HCT116 (cell line): ENCODE results near the gene TBC1D22B. TPM values are rescaled to one million over a fixed set of nuclear protein-coding genes. Genes with fewer than 3 reads are reported as not detected.

Experiments used
- ATAC-seq: fragments of 200-7000 bp; cut with Tn5 transposase; 2 replicates; pipeline ENCODE4 v1.9.1; 2020; ENCODE audit warnings: mild to moderate bottlenecking, moderate library complexity
- BruUV-seq: library from RNA; stranded (reverse); fragments of 400-500 nt; replicated peaks from 2 replicates; lab custom pipeline; 2021; lab: Mats Ljungman, UMichigan
- CTCF ChIA-PET: fragments of 300-600 bp; sonication (Branson Sonifier 250); formaldehyde crosslinking; loops from one replicate; lab custom pipeline; 2021; ENCODE audit warnings: antibody characterized with exemption; lab: Charles Lee
- POLR2A ChIA-PET: fragments of 300-600, 350-600 bp; sonication (Branson Sonifier 250); formaldehyde crosslinking; loops from one replicate; lab custom pipeline; 2021; ENCODE audit warnings: antibody characterized with exemption; lab: Charles Lee
- RAD21 ChIA-PET, 2 experiments: fragments of 300-600 bp; sonication (Branson Sonifier 250); formaldehyde crosslinking; loops; one replicate each; lab custom pipeline; 2023; ENCODE audit warnings: low total read pairs in 2 of 2; ENCODE audit not compliant: uncharacterized antibody in 2 of 2, unreplicated experiment in 2 of 2, low non-redundant PET in 1 of 2; lab: Charles Lee
- DNase-seq: peaks from one replicate; pipeline ENCODE4 v3.0.0-alpha.2; 2010; ENCODE audit warnings: low read depth, low spot score
- H2AFZ ChIP-seq: fragments of 200-600 bp; shearing (Covaris generic), sonication (generic); 2 replicates; pipeline ENCODE4 v1.6.1; 2017; ENCODE audit warnings: low read depth, mixed run types, mixed read lengths, antibody characterized with exemption, low read length; ENCODE audit not compliant: poor library complexity, severe bottlenecking
- H3K27ac ChIP-seq: 2 replicates; pipeline ENCODE4 v1.5.1; 2012; ENCODE audit warnings: low read depth, low read length
- H3K27me3 ChIP-seq: fragments of 200-600 bp; sonication (generic); 2 replicates; pipeline ENCODE4 v1.6.1; 2016; ENCODE audit warnings: mixed run types, low read length, mixed read lengths; ENCODE audit not compliant: insufficient read depth
- H3K36me3 ChIP-seq, 2 experiments: fragments of 200-500 bp in 1 of 2; fragments of 200-600 bp in 1 of 2; sonication (Bioruptor generic) in 1 of 2; sonication (generic) in 1 of 2; 2 replicates each; pipeline versions ENCODE4 v1.5.1 to v1.6.1; 2014 to 2016; ENCODE audit warnings: low read length in 2 of 2, inconsistent platforms in 1 of 2, mixed read lengths in 1 of 2, mixed run types in 1 of 2; ENCODE audit not compliant: insufficient read depth in 2 of 2, control insufficient read depth in 1 of 2
- H3K4me1 ChIP-seq, 2 experiments: fragments of 200-600 bp in 1 of 2; sonication (generic) in 1 of 2; 2 replicates each; pipeline versions ENCODE4 v1.5.1 to v1.6.1; 2012 to 2017; ENCODE audit warnings: low read length in 2 of 2, inconsistent platforms in 1 of 2, mild to moderate bottlenecking in 1 of 2, mixed read lengths in 1 of 2, mixed run types in 1 of 2, moderate library complexity in 1 of 2; ENCODE audit not compliant: insufficient read depth in 2 of 2, control insufficient read depth in 1 of 2
- H3K4me2 ChIP-seq: fragments of 200-600 bp; sonication (generic); 2 replicates; pipeline ENCODE4 v1.6.1; 2017; ENCODE audit warnings: mixed run types, low read length, mixed read lengths
- H3K4me3 ChIP-seq, 2 experiments: fragments of 200-600 bp in 1 of 2; sonication (generic) in 1 of 2; replicated peaks in 1 of 2; 2 replicates each; pipeline ENCODE4 v1.5.1; 2011 to 2016; ENCODE audit warnings: low read length in 2 of 2, control low read depth in 1 of 2, low read depth in 1 of 2, mild to moderate bottlenecking in 1 of 2, mixed read lengths in 1 of 2, mixed run types in 1 of 2
- H3K79me2 ChIP-seq: fragments of 200-600 bp; sonication (generic); 2 replicates; pipeline ENCODE4 v1.6.1; 2017; ENCODE audit warnings: mild to moderate bottlenecking, mixed run types, low read length, moderate library complexity, mixed read lengths; ENCODE audit not compliant: insufficient read depth
- H3K9ac ChIP-seq: fragments of 200-600 bp; sonication (generic); 2 replicates; pipeline ENCODE4 v1.6.1; 2016; ENCODE audit warnings: low read length, mixed read lengths
- H3K9me2 ChIP-seq: fragments of 200-600 bp; sonication (generic), shearing (Covaris generic); 2 replicates; pipeline ENCODE4 v1.6.1; 2017; ENCODE audit warnings: mixed run types, mild to moderate bottlenecking, moderate library complexity; ENCODE audit not compliant: insufficient read depth
- H3K9me3 ChIP-seq, 2 experiments: fragments of 200-500 bp in 1 of 2; fragments of 200-600 bp in 1 of 2; sonication (Bioruptor generic) in 1 of 2; sonication (generic) in 1 of 2; 2 replicates each; pipeline ENCODE4 v1.6.1; 2014 to 2017; ENCODE audit warnings: low read length in 2 of 2, mixed read lengths in 2 of 2, inconsistent platforms in 1 of 2, low read depth in 1 of 2, mild to moderate bottlenecking in 1 of 2, mixed run types in 1 of 2, moderate library complexity in 1 of 2; ENCODE audit not compliant: control insufficient read depth in 1 of 2, insufficient read depth in 1 of 2
- H4K20me1 ChIP-seq: fragments of 200-600 bp; sonication (generic), shearing (Covaris generic); 2 replicates; pipeline ENCODE4 v1.6.1; 2017; ENCODE audit warnings: mixed run types, mild to moderate bottlenecking, moderate library complexity; ENCODE audit not compliant: insufficient read depth
- ATF3 ChIP-seq: IDR thresholded peaks from 2 replicates; pipeline ENCODE4 v1.6.1; 2012
- CBX3 ChIP-seq: IDR thresholded peaks from 2 replicates; pipeline ENCODE4 v1.6.1; 2012; ENCODE audit warnings: low read depth
- ELF1 ChIP-seq: IDR thresholded peaks from 2 replicates; pipeline ENCODE4 v1.6.1; 2012; ENCODE audit warnings: low read depth, borderline replicate concordance
- JUND ChIP-seq: IDR thresholded peaks from 2 replicates; pipeline ENCODE4 v1.6.1; 2012
- POLR2A ChIP-seq: IDR thresholded peaks from 2 replicates; pipeline ENCODE4 v1.7.0; 2011; ENCODE audit warnings: borderline replicate concordance; ENCODE audit not compliant: insufficient read depth, insufficient read length; ENCODE audit errors: extremely low read depth
- SIN3A ChIP-seq: IDR thresholded peaks from 2 replicates; pipeline ENCODE4 v1.6.1; 2012; ENCODE audit warnings: low read depth
- SP1 ChIP-seq: IDR thresholded peaks from 2 replicates; pipeline ENCODE4 v1.6.1; 2012; ENCODE audit warnings: low read depth
- TCF7L2 ChIP-seq: IDR thresholded peaks from 2 replicates; pipeline ENCODE4 v1.7.0; 2011; ENCODE audit warnings: borderline replicate concordance, inconsistent platforms; ENCODE audit not compliant: insufficient read depth, insufficient read length; ENCODE audit errors: extremely low read depth
- YY1 ChIP-seq: IDR thresholded peaks from 2 replicates; pipeline ENCODE4 v1.6.1; 2011; ENCODE audit warnings: low read length, low read depth, moderate library complexity, mild to moderate bottlenecking; ENCODE audit not compliant: insufficient replicate concordance; ENCODE audit errors: extremely low read depth
- ZBTB33 ChIP-seq: IDR thresholded peaks from 2 replicates; pipeline ENCODE4 v1.6.1; 2011; ENCODE audit warnings: mild to moderate bottlenecking, low read length, moderate library complexity; ENCODE audit not compliant: insufficient replicate concordance; ENCODE audit errors: extremely low read depth
- intact Hi-C: fragments of 100-400 bp; cut with micrococcal nuclease; formaldehyde crosslinking; loops from 2 replicates; pipeline ENCODE4 v1.10.0; 2022
- total RNA-seq: library from RNA; stranded (reverse); gene quantifications from one replicate; pipeline ENCODE4 v1.2.1, GENCODE V29; 2021; ENCODE audit not compliant: unreplicated experiment

TBC1D22B gene
- total RNA-seq, 1 experiment from 2014 or later, result 9.1 TPM

DNA sequence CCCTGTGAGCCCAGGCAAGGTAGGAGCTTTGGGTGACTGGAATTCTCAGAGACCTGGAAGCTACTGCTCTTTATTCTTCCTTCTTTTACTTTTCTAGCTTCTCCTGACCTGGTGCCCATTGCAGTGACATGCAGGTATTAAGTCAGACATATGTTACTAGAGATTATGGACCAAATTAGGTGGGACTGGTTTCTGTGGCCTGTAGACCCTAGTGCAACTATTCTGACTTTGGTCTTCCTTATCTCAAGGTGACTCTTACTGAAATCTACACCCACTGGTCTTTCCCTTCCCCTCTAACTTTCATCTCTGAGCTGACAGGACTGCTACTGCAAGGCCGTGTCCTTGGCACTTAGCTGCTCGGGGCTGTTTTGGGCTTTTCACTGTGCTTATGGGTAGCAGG, 24.8 kb downstream of the TBC1D22B start:
- Histone ChIP-seq H3K4me1 (no peaks in the 10 kb centered on the region), H3K9me2 (no peaks in the 10 kb centered on the region), H3K79me2 (no peaks in the 10 kb centered on the region), H2AFZ (no peak overlapping the region), H3K27me3 (no peaks in the 10 kb centered on the region), H3K27ac (no peak overlapping the region), H3K4me3 (no peak overlapping the region), H3K36me3 (peaks cover 12 to 28% of the 10 kb centered on the region in 2 experiments), H3K4me2 (no peak overlapping the region), H3K9ac (no peak overlapping the region), H4K20me1 (no peaks in the 10 kb centered on the region), H3K9me3 (no peaks in the 10 kb centered on the region)
- RAD21 ChIA-PET, result no interaction called here
- POLR2A ChIA-PET, result no interaction called here
- intact Hi-C loops, result no loop called here
- CTCF ChIA-PET, result no interaction called here
- no peak for ATAC-seq
- TF ChIP-seq CBX3, result no peak
- TF ChIP-seq ELF1, result no peak
- no peak for TF ChIP-seq ZBTB33
- TF ChIP-seq TCF7L2, result no peak
- TF ChIP-seq JUND, result no peak
- no peak for TF ChIP-seq POLR2A
- TF ChIP-seq SIN3A, result no peak
- TF ChIP-seq ATF3, result no peak
- no peak for TF ChIP-seq SP1
- no peak for TF ChIP-seq YY1
- no peak for DNase-seq
- no TSS peak for BruUV-seq
